Activated naive CD8-positive, alpha-beta T cell treated with anti-CD3 and anti-CD28 coated beads, Interleukin-2, amount 10 ng/mL, durations not matched to agents 7 days and 5 days (primary cell): ENCODE data around the gene RAB24. TPM values are rescaled to one million over a fixed set of nuclear protein-coding genes. Genes with fewer than 3 reads are reported as not detected.
"Not testable (repeated sequence)": the region's sequence is repeated elsewhere in the genome, so short reads cannot be mapped to it uniquely, and the experiment has no call there.

Source experiments
- ATAC-seq: fragments of 150-1000 bp; cut with Tn5 transposase; one replicate; pipeline ENCODE4 v1.10.0; 2021; ENCODE audit warnings: low read depth, moderate library complexity
- POLR2A ChIA-PET: fragments of 350-600 bp; sonication (Branson Sonifier 250); formaldehyde crosslinking; loops from one replicate; lab custom pipeline; 2021; ENCODE audit warnings: antibody characterized with exemption; lab: Charles Lee
- DNase-seq: peaks from one replicate; pipeline ENCODE4 v3.0.0; 2021
- H3K27ac Mint-ChIP-seq: one replicate; pipeline ENCODE4 v1.8.0; 2022; ENCODE audit warnings: mild to moderate bottlenecking, mixed read lengths
- H3K27me3 Mint-ChIP-seq: one replicate; pipeline ENCODE4 v1.8.0; 2022; ENCODE audit warnings: mild to moderate bottlenecking, moderate library complexity, mixed read lengths
- H3K36me3 Mint-ChIP-seq: one replicate; pipeline ENCODE4 v1.8.0; 2021; ENCODE audit warnings: mild to moderate bottlenecking, mixed read lengths
- H3K4me1 Mint-ChIP-seq: one replicate; pipeline ENCODE4 v1.8.0; 2021; ENCODE audit warnings: mixed read lengths
- H3K4me3 Mint-ChIP-seq: one replicate; pipeline ENCODE4 v1.8.0; 2022; ENCODE audit warnings: mild to moderate bottlenecking, moderate library complexity, mixed read lengths
- H3K9me3 Mint-ChIP-seq: one replicate; pipeline ENCODE4 v1.8.0; 2021; ENCODE audit warnings: mixed read lengths
- total RNA-seq, 2 experiments: library from RNA; stranded (reverse); gene quantifications; one replicate each; pipeline ENCODE4 v1.2.3, GENCODE V29; 2021

RAB24 gene
- total RNA-seq, 2 experiments from 2014 or later: 39.0 to 46.6 TPM

DNA sequence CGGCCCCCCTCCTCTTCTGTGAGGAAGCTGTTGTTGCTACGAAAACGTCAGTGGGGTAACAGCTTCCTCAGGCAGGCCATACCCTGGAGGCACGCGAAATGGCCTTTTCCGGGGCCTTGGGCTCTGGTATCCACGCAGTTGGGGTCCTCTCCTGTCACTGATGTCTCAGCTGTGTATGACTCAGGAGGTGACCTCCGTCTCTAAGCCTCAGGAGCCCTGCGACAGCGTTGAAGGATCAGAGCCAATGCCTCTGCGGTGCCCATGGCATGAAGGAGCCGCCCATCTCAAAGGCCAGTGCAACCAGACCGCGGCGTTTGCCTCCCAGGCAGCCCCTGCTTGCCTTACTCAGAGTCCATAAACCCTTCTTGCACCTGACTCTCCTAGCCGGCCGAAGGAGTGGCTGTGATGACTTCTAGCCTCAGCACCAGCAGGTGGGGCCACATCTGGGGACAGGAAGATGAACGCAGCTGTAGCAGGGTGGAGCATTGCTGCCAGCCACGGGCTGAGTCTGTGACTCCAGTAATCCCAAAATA lies 9.2 kb upstream of the RAB24 start:
- Mint-ChIP-seq H3K36me3 (peaks cover 12% of the 10 kb centered on the region), H3K27ac (peak overlapping the region; percentile 94), H3K9me3 (no peaks in the 10 kb centered on the region), H3K4me3 (peak overlapping the region; percentile 100), H3K4me1 (peaks cover 34% of the 10 kb centered on the region), H3K27me3 (no peaks in the 10 kb centered on the region)
- peak; percentile 34 for ATAC-seq
- POLR2A ChIA-PET: interaction anchor here (0.6 to 4.2 kb wide), 20 partner anchors 11 to 775 kb away, joined by 3 to 51 read pairs (median 4); partner anchors contain the start of genes LMAN2, NSD1, PRELID1 and PRR7
- peak; percentile 70 for DNase-seq

DNA sequence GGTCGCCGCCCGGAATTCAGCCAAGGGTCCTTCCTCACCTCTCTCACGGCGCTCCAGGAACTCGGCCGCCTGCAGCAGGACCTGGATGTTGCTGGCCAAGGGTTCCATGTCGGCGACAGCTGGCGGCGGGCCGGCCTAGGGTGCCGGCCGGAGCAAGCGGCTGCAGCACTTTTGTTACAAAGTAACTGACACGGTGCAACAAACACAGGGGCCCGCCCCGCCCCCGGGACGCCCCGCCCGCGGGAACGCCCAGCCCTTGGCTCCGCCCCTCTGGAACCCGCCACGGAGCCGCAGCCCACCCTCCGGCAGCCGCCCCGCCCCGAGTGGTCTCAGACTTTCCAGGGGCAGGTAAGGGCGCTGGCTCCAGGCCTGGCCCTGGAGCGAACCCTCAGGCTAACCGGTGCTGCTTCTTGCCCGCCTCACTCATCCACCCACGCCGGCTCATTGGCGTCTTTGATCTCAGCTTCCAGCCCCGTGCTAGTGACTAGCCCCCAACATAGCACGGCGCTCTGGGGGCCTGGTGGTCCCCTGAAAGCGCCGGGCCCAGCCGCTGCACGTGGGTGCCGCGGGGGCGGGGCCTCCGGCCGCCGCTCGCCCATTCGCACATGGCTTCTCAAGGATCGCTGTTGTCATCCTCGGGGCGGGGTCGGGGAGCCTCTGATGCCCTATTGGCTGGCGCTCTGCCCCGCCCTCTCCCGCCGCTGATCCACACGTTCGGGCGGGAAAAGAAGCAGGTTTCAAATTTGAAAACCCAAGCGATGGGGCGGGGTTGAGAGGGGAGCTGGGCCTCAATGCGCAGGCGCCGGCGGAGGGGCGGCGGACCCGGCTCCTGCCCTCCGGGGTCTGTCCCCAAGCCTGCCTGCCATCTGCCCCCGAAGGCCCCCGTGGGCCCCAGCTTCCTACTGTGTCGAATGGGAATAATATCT lies 8.5 kb upstream of the RAB24 start, which contains the start of gene MXD3:
Gene MXD3, minus strand, starts transcription at position 176 of the 926 bp plus-strand sequence. Its CDS starts 68 bp downstream, at position 108.
- peak; percentile 82 for ATAC-seq
- H3K27me3 Mint-ChIP-seq: no peaks in the 10 kb centered on the region
- H3K9me3 Mint-ChIP-seq: no peaks in the 10 kb centered on the region
- peak within 1 kb of the TSS; percentile 98 for H3K27ac Mint-ChIP-seq
- H3K4me1 Mint-ChIP-seq: peaks cover 32% of the 10 kb centered on the region
- H3K4me3 Mint-ChIP-seq: peak within 1 kb of the TSS; percentile 100
- peak; percentile 97 for DNase-seq
- peaks cover 13% of the 10 kb centered on the region for H3K36me3 Mint-ChIP-seq
- POLR2A ChIA-PET: interaction anchor here (0.6 to 4.2 kb wide), 20 partner anchors 11 to 775 kb away, joined by 3 to 51 read pairs (median 4); partner anchors contain the start of genes GRK6, LMAN2, NSD1 and PRELID1

DNA sequence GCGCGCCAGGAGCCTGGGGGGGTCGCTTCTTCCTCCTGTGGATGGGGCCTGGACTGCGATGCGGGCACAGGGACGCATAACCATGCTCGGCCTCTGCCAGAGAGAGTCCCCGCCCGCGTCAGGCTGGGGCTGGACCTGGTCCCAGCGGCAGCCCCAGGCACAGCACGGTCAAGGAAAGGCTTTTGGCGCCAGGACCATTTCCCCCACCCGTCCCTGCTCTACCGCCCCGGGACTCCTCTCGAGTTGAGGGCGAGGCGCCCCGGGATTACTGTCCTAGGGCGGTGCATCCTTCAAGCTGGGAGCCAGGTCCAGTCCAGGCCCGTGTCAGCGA lies 7.8 kb upstream of the RAB24 start:
- ATAC-seq (no peak), DNase-seq (no peak)
- POLR2A ChIA-PET: interaction anchor here (1.4 to 4.2 kb wide), 6 partner anchors 10 to 177 kb away, joined by 3 to 51 read pairs (median 7); partner anchors contain the start of genes GRK6, NSD1, PRELID1 and RAB24
- H3K4me1 Mint-ChIP-seq: peaks cover 36% of the 10 kb centered on the region
- no peaks in the 10 kb centered on the region for H3K9me3 Mint-ChIP-seq
- no peaks in the 10 kb centered on the region for H3K27me3 Mint-ChIP-seq
- peak overlapping the region; percentile 100 for H3K4me3 Mint-ChIP-seq
- H3K27ac Mint-ChIP-seq: peak overlapping the region; percentile 94
- peaks cover 18% of the 10 kb centered on the region for H3K36me3 Mint-ChIP-seq

DNA sequence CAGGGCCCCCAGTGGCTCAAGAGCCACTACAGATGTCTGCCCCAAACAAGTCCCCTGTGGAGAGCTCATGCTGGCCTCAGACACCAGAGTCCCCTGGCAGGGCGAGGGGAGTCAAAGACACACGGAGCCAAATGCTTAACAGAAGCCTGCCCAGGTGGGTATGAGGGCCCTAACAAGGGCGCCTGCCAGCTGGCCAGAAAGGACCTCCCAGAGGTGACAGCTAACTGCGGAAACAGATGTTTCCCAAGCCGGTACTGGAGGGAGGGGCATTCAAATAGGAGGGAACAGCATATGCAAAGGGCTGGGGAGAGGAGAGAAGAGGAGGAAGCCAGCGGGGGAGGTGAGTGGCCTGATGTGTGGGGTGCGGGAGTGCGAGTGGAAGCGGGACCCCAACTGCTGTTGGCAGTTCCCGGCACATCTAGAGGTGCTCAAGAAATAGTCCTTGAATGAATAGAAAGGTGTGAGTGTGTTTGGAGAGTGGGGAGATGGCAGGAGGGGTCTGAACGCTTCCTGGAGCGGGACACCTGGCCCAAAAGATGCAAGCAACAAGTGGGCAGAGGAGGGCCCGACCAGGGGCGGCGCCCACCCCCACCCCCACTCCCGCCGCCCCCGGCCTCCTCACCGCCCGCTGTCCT lies 7.4 kb upstream of the RAB24 start:
- Mint-ChIP-seq H3K36me3 (peaks cover 19% of the 10 kb centered on the region), H3K4me1 (peaks cover 35% of the 10 kb centered on the region), H3K9me3 (no peaks in the 10 kb centered on the region), H3K4me3 (peak overlapping the region; percentile 100), H3K27ac (peak overlapping the region; percentile 98), H3K27me3 (no peaks in the 10 kb centered on the region)
- POLR2A ChIA-PET: interaction anchor here (0.6 to 4.2 kb wide), 6 partner anchors 10 to 178 kb away, joined by 3 to 51 read pairs (median 7); partner anchors contain the start of genes GRK6, NSD1, PRELID1 and RAB24
- DNase-seq: peak; percentile 53
- no peak for ATAC-seq

DNA sequence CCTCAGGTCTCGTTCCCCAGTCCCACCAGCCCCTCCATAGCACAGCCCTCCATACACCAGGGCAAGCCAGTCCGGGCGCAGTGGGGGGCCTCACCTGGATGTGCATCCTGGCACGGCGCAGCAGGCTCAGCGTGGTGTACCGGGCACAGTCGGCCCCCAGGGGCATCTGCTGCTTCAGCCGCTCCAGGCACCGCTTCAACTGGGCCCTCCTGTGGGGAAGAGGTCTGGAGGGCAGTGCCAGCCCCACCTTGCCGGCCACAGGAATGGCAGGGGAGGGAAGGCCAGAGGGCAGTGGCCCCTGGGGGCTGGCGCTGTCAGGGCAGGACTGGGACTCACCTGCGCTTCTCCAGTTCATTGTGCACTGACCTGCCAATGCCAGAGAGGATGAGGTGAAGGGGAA lies 6.8 kb upstream of the RAB24 start:
- Mint-ChIP-seq H3K4me3 (peak overlapping the region; percentile 100), H3K9me3 (no peaks in the 10 kb centered on the region), H3K4me1 (peaks cover 38% of the 10 kb centered on the region), H3K27me3 (no peaks in the 10 kb centered on the region), H3K36me3 (peaks cover 23% of the 10 kb centered on the region), H3K27ac (peak overlapping the region; percentile 98)
- peak; percentile 30 for DNase-seq
- POLR2A ChIA-PET: interaction anchor here (0.9 to 4.2 kb wide), 5 partner anchors 9 to 177 kb away, joined by 4 to 51 read pairs (median 7); partner anchors contain the start of genes GRK6, NSD1, PRELID1 and RAB24
- no peak for ATAC-seq

DNA sequence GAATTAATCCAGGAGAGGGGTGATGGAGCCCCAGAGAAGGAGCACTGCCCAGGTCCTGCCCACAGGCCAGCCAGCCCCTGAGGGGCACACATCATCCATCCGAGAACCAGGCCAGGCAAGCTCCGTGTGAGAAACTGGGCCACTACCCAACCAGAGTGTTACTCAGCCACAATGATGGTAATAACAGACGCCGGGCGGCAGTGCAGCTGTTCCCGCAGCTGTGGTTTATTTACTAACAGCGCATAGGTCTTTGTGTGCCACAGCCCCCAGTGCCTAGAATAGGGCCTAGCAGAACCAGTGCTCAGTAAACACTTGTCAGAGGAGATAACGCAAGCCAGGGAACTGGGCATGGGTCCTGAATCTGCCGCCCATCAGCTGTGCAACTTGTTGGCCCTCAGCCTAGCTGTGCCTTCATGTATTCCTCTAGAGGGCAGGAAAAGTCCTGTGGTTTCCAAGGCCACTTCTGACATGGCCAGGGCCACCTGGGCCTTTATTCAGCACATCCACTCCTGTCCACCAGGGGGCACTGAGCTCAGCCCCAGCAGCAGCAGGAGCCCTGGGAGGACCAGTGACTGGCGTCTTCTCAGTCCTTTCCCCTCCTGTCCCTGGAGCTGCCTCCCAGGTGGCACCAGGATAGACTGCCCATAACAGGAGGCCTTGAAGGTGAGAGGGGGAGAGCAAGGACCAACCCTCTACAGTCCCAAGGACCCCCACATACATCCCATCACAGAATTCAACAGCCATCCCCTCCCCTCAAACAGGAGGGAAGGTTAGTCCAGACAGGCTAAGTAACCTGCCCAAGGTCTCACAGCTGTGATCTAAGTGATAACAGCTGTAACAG lies 6.1 kb upstream of the RAB24 start:
- Mint-ChIP-seq H3K27me3 (no peaks in the 10 kb centered on the region), H3K4me1 (peaks cover 45% of the 10 kb centered on the region), H3K27ac (peak overlapping the region; percentile 63), H3K36me3 (peaks cover 29% of the 10 kb centered on the region), H3K4me3 (peak overlapping the region; percentile 100), H3K9me3 (no peaks in the 10 kb centered on the region)
- DNase-seq (peak; percentile 74), ATAC-seq (no peak)
- POLR2A ChIA-PET: interaction anchor here (0.9 to 4.2 kb wide), 5 partner anchors 8 to 176 kb away, joined by 4 to 51 read pairs (median 7); partner anchors contain the start of genes GRK6, NSD1, PRELID1 and RAB24

DNA sequence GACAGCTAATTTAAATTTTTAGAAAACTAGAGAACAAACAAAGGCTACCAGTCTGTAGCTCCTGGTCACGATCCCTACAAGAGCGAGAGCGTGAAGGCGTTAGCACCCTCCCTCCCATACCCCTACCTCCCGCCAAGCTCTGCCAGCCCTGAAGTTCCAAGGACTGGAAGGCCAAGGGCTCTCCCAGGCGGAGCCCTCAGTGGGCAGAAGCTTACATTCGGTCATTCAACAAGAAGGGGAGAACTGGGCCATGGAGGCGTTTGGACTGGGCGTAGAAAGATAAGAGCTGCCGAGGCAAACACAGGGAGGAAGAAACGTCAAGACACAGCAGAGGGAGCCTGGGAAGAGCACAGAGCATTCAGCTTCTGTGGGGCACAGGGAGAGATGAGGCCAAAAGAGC lies 5.2 kb upstream of the RAB24 start:
- no peaks in the 10 kb centered on the region for H3K27me3 Mint-ChIP-seq
- POLR2A ChIA-PET: interaction anchor here (2.7 kb wide), 1 partner anchor 175 kb away, joined by 9 read pairs; the partner anchor contains the start of gene NSD1

DNA sequence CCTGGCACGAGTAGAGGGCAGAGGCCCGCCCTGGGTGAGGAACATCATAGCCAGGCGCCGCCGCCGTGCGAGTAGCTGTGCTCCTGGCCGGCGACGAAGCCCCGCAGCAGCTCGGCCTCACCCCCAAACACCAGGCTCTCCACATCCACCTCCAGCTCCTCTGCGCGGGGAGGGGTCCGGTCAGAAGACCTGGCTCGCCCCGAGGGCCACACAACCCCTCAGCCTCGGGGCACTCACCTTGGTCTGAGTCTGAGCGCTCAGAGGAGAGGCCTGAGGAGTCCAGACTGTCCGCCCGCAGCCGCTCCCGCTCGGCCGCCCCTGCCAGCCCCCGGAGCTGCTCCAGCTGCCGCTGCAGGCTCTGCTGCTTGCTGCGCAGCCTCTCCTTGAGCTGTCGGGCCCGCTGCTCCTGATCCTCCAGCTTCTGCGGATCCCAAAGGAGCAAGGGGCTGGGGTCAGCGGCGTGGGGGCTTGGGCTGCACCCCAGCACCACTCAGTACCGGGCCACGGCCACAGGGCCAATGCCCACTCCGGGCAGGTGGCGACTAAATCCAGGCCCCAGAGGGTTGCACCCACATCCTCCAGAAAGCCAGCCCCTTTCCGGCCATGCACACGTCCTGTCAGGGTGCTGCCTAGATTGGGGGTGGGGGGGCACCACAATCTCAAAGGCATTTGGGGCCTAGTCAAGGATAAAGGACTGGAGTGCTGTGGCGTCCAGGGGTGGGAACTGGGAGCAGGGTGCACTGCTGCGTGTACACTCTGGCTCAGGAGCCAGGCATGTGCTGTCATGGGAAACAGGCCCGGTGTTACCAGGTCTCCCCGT lies 4.2 kb upstream of the RAB24 start:
- H3K4me3 Mint-ChIP-seq: no peak overlapping the region
- no peak overlapping the region for H3K27ac Mint-ChIP-seq
- H3K9me3 Mint-ChIP-seq: no peaks in the 10 kb centered on the region
- no peak for ATAC-seq
- H3K4me1 Mint-ChIP-seq: peaks cover 41% of the 10 kb centered on the region
- no peaks in the 10 kb centered on the region for H3K27me3 Mint-ChIP-seq
- POLR2A ChIA-PET: interaction anchor here (0.6 to 1.0 kb wide), 2 partner anchors 119 to 311 kb away, joined by 3 to 4 read pairs; partner anchors contain the start of gene GRK6
- H3K36me3 Mint-ChIP-seq: peaks cover 29% of the 10 kb centered on the region
- no peak for DNase-seq

More for the DNA sequence above, 5.2 kb upstream of the RAB24 start:
- DNase-seq (no peak), ATAC-seq (no peak)
- H3K9me3 Mint-ChIP-seq: no peaks in the 10 kb centered on the region
- no peak overlapping the region for H3K4me3 Mint-ChIP-seq
- peaks cover 29% of the 10 kb centered on the region for H3K36me3 Mint-ChIP-seq
- peaks cover 47% of the 10 kb centered on the region for H3K4me1 Mint-ChIP-seq
- H3K27ac Mint-ChIP-seq: peak overlapping the region; percentile 70

DNA sequence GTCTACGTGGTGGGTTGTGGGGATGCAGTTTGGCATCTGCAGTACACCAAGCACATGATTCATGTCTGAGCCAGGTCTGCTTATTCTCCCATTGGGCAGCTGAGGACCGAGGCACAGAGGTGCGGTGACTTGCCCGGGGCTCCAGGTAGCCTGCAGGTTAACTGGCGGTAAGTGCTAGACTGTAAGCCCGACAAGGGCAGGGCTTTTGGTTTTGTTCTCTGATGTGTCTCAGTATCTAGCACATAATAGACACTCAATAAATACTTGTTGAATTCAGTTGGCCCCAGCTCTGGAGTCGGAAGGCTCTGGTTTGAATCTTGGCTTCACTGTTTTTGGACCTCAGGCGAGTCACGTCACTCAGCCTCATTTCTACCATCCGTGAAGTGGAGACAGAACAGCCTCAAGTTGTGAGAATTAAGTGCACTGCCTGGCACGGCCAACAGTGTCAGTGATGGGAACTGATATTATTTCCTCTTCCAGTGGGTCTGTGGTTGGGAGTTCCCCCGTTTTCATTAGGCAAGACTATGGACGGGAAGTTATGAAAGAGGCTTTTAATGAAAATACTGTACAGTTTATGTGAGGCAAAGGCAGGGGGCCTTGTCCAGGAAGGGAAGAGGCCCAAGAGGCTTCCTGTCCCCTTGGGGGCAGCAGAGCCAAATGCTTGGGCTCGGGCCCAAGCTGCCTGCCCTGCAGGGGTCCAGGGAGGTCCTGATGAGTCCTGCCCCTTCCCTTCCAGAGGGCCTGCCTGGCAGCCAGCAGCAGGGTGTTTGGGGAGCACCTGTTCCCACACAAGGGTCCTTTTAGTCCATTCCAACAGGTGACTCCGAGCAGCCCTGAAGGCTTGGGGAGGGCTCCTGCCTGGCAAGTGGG lies 3.4 kb upstream of the RAB24 start:
- peaks cover 46% of the 10 kb centered on the region for H3K4me1 Mint-ChIP-seq
- H3K27me3 Mint-ChIP-seq: no peaks in the 10 kb centered on the region
- no peak for DNase-seq
- H3K9me3 Mint-ChIP-seq: no peaks in the 10 kb centered on the region
- H3K36me3 Mint-ChIP-seq: peaks cover 32% of the 10 kb centered on the region
- peak overlapping the region; percentile 36 for H3K27ac Mint-ChIP-seq
- no peak overlapping the region for H3K4me3 Mint-ChIP-seq
- ATAC-seq: no peak
- POLR2A ChIA-PET: interaction anchor here (0.6 to 1.0 kb wide), 2 partner anchors 119 to 310 kb away, joined by 3 to 4 read pairs; partner anchors contain the start of gene GRK6

DNA sequence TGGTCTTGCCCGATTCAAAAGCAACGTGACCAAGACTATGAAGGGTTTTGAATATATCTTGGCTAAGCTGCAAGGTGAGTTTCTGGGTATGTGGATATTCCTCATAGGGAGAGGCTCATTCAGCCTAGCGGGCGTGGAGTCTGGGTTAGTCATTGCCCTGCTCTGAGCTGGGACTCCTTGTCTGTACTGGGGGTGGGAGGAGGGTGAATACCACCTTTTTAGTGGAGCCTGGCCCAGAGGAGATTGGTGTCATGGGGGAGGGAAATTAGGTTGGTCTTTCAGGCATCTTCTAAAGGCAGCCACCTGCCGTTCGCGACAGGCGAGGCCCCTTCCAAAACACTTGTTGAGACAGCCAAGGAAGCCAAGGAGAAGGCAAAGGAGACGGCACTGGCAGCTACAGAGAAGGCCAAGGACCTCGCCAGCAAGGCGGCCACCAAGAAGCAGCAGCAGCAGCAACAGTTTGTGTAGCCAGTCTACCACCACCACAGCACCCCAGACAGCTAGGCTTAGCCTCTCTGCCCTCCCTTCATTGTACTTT lies 2.7 kb upstream of the RAB24 start:
- DNase-seq, H3K9me3 Mint-ChIP-seq, ATAC-seq, POLR2A ChIA-PET, H3K27me3 Mint-ChIP-seq: not testable (repeated sequence)
- Mint-ChIP-seq H3K27ac (peak overlapping the region; percentile 88), H3K36me3 (peaks cover 32% of the 10 kb centered on the region), H3K4me3 (peak overlapping the region; percentile 95), H3K4me1 (peaks cover 51% of the 10 kb centered on the region)
